ENCODE data around the gene ARIH1.

The ARIH1 gene

DNA sequence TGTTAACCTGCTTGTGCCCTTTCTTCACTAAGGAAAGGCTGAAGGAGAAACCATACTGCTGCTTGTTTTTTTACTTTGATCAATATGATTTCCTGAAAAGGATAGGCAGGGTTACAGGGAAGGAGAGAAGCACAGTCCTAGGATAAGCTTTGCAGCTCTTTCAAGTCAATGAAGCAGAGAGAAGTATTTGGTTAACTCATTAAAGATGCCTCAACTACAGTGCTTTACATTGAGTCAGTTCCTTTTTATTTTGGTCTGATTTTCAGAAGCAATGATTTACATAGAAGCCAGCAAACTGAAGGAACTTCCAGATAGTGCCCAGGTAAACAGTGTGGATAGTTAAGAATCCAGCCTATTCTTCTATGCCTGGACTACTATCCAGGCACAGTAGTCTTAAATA is 64.8 kb downstream of the ARIH1 start:
- Mint-ChIP-seq H3K9me3 (no peaks in the 10 kb centered on the region), H3K27ac (no peak overlapping the region), H3K4me1 (ENCODE audit: low read depth) (peaks cover 35% of the 10 kb centered on the region), H3K36me3 (ENCODE audit: low read depth) (peaks cover 39% of the 10 kb centered on the region), H3K27me3 (no peaks in the 10 kb centered on the region), H3K4me3 (no peak overlapping the region)
- no peak for DNase-seq

- Mint-ChIP-seq H3K4me1 (ENCODE audit: low read depth) (peaks cover 20% of the 10 kb centered on the region), H3K4me3 (no peak overlapping the region), H3K36me3 (ENCODE audit: low read depth) (peaks cover 49% of the 10 kb centered on the region), H3K9me3 (no peaks in the 10 kb centered on the region), H3K27ac (no peak overlapping the region), H3K27me3 (no peaks in the 10 kb centered on the region)
- no peak for DNase-seq
Measured at GRCh38 chr15:72540606-72541237, 66.6 kb downstream of the ARIH1 start.

DNA sequence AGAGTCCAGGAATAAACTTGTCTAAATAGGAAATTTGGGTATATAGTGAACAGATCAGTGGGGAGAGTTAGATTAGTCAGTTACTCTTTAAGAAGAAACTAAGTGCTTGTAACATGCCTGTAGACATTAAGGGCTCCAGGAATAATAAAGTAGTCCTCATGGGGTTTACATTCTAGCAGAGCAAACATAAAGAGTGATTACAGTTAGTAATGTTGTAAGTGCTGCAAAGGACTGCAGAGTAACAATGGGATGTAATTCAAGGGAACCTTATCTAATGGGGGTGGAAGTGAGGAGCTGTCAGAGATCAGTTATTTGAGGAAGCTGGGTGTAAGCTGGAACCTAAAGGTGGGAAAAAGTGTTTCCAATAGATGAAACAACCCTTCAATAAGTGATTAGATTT is 67.5 kb downstream of the ARIH1 start:
- Mint-ChIP-seq H3K27ac (no peak overlapping the region), H3K9me3 (no peaks in the 10 kb centered on the region), H3K4me3 (no peak overlapping the region), H3K27me3 (no peaks in the 10 kb centered on the region), H3K4me1 (ENCODE audit: low read depth) (peaks cover 15% of the 10 kb centered on the region), H3K36me3 (ENCODE audit: low read depth) (peaks cover 56% of the 10 kb centered on the region)
- no peak for DNase-seq

GRCh38 chr15:72545156-72545555 is 71.0 kb downstream of the ARIH1 start:
- peaks cover 60% of the 10 kb centered on the region for H3K36me3 Mint-ChIP-seq (ENCODE audit: low read depth)
- no peak overlapping the region for H3K27ac Mint-ChIP-seq
- peaks cover 23% of the 10 kb centered on the region for H3K4me1 Mint-ChIP-seq (ENCODE audit: low read depth)
- no peaks in the 10 kb centered on the region for H3K27me3 Mint-ChIP-seq
- no peaks in the 10 kb centered on the region for H3K9me3 Mint-ChIP-seq
- no peak overlapping the region for H3K4me3 Mint-ChIP-seq
- DNase-seq = no peak

DNA sequence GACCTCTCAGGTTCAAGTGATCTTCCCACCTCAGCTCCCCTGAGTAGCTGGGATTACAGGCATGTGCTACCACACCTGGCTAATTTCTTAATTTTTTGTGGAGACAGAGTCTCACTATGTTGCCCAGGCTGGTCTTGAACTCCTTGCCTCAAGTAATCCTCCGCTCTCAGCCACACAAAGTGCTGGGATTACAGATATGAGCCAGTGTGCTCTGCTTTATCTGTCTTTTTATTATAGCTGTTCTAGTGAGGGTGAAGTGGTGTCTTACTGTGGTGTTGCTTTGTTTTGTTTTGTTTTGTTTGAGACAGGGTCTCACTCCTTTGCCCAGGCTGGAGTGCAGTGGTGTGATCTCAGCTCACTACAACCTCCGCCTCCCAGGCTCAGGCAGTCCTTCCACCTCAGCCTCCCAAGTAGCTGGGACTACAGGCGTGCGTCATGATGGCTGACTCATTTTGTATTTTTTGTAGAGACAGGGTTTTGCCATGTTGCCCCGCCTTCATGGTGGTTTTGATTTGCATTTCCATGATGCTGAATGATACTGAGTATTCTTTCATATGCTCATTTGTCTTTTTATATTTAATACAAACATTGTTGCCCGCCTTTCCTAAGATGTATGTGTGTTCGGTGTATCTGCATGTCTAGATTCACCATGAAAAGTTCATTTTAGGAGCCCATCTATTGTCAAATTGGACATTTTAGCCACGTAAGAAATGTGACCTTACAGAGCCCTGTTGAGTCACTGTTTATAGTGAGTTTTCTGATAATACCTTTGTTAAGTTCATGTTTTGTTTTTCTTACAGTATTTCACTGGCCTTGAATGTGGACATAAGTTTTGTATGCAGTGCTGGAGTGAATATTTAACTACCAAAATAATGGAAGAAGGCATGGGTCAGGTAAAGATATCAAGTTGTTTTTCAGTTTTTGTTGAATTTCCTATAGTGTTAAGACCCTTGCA is 80.6 kb downstream of the ARIH1 start:
- Mint-ChIP-seq H3K27ac (peak overlapping the region; percentile 90), H3K4me3 (no peak overlapping the region)
- peak; percentile 44 for DNase-seq

DNA sequence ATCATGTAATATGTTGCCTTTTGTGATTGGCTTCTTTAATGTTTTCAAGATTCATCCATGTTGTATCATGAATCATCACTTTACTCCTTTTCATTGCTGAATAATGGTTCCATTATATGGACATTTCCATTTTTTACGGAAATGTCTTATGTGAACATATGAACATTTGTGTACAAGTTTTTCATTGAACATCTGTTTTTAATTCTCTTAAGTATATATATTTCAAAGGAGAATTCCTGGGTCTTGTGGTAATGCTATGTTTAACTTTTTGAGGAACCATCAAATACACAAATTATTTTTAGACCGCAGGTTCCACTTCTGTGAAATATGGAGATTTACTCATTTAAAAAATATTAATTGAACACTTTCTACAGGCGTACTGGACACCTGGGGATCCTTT is 85.7 kb downstream of the ARIH1 start:
- no peak overlapping the region for H3K4me3 Mint-ChIP-seq
- peaks cover 91% of the 10 kb centered on the region for H3K36me3 Mint-ChIP-seq (ENCODE audit: low read depth)
- no peaks in the 10 kb centered on the region for H3K27me3 Mint-ChIP-seq
- no peak overlapping the region for H3K27ac Mint-ChIP-seq
- peaks cover 23% of the 10 kb centered on the region for H3K4me1 Mint-ChIP-seq (ENCODE audit: low read depth)
- no peaks in the 10 kb centered on the region for H3K9me3 Mint-ChIP-seq
- no peak for DNase-seq

More for the DNA sequence above, 80.6 kb downstream of the ARIH1 start:
- Mint-ChIP-seq H3K9me3 (no peaks in the 10 kb centered on the region), H3K36me3 (ENCODE audit: low read depth) (peaks cover 68% of the 10 kb centered on the region), H3K4me1 (ENCODE audit: low read depth) (peaks cover 26% of the 10 kb centered on the region), H3K27me3 (no peaks in the 10 kb centered on the region)

DNA sequence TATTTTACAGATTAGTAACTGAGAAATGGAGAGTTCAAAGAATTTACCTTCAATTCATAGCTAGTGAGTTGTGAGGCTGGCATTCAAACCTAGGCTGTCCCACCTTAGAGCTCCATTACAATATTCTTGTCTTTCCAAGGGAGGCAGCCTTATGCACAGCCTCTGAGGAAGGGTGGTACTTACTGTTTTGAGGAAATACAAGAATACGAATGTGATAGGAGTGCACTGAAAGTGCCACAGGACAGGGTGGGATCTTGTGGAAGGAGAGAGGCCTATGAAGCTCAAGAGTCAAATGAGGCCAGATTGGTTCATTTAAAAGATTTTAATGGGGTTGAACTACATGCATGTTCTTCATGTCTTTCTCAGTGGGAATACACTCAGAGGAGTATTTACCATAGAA is 86.3 kb downstream of the ARIH1 start:
- no peaks in the 10 kb centered on the region for H3K9me3 Mint-ChIP-seq
- H3K36me3 Mint-ChIP-seq (ENCODE audit: low read depth) = peaks cover 87% of the 10 kb centered on the region
- no peak overlapping the region for H3K4me3 Mint-ChIP-seq
- H3K27me3 Mint-ChIP-seq = no peaks in the 10 kb centered on the region
- H3K27ac Mint-ChIP-seq = peak overlapping the region; percentile 30
- H3K4me1 Mint-ChIP-seq (ENCODE audit: low read depth) = peaks cover 16% of the 10 kb centered on the region
- DNase-seq = no peak

DNA sequence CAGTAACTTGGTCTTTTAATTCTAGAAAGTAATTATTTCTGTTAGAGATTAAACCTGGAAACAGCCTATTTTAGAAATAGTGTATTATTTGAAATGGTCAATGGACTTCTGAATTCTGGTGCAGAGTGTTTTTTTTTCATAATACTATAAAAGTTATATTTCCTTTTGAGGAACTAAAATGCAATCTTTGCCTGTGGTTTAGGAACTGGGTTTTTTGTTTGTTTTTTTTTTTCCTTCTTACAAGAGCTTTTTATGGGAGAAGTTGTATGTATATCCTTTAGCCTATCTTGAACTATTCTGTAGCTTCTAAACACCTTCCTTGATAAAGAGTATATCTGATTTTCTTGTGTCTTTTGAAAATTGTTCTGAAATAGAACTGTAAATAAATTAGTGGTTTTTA is 88.3 kb downstream of the ARIH1 start:
- Mint-ChIP-seq H3K36me3 (ENCODE audit: low read depth) (peaks cover 86% of the 10 kb centered on the region), H3K4me1 (ENCODE audit: low read depth) (peaks cover 12% of the 10 kb centered on the region), H3K27me3 (no peaks in the 10 kb centered on the region), H3K4me3 (no peak overlapping the region), H3K27ac (peak overlapping the region; percentile 59), H3K9me3 (no peaks in the 10 kb centered on the region)
- no peak for DNase-seq

- H3K4me1 Mint-ChIP-seq (ENCODE audit: low read depth) = peaks cover 12% of the 10 kb centered on the region
- no peaks in the 10 kb centered on the region for H3K9me3 Mint-ChIP-seq
- DNase-seq = no peak
- H3K36me3 Mint-ChIP-seq (ENCODE audit: low read depth) = peaks cover 85% of the 10 kb centered on the region
- H3K27me3 Mint-ChIP-seq = no peaks in the 10 kb centered on the region
- H3K4me3 Mint-ChIP-seq = no peak overlapping the region
- peak overlapping the region; percentile 59 for H3K27ac Mint-ChIP-seq
Measured at GRCh38 chr15:72562878-72563277, 88.7 kb downstream of the ARIH1 start.

- Mint-ChIP-seq H3K27me3 (no peaks in the 10 kb centered on the region), H3K27ac (peak overlapping the region; percentile 16), H3K9me3 (no peaks in the 10 kb centered on the region), H3K4me1 (ENCODE audit: low read depth) (peaks cover 12% of the 10 kb centered on the region), H3K36me3 (ENCODE audit: low read depth) (peaks cover 79% of the 10 kb centered on the region), H3K4me3 (no peak overlapping the region)
- DNase-seq = no peak
Measured at GRCh38 chr15:72564091-72564490, 90.0 kb downstream of the ARIH1 start.

GRCh38 chr15:72566973-72567372 is 92.8 kb downstream of the ARIH1 start:
- H3K27ac Mint-ChIP-seq = no peak overlapping the region
- no peaks in the 10 kb centered on the region for H3K9me3 Mint-ChIP-seq
- no peak for DNase-seq
- H3K27me3 Mint-ChIP-seq = no peaks in the 10 kb centered on the region
- no peak overlapping the region for H3K4me3 Mint-ChIP-seq
- peaks cover 9% of the 10 kb centered on the region for H3K4me1 Mint-ChIP-seq (ENCODE audit: low read depth)
- H3K36me3 Mint-ChIP-seq (ENCODE audit: low read depth) = peaks cover 82% of the 10 kb centered on the region

GRCh38 chr15:72570059-72570458 is 95.9 kb downstream of the ARIH1 start:
- Mint-ChIP-seq H3K27me3 (no peaks in the 10 kb centered on the region), H3K36me3 (ENCODE audit: low read depth) (peaks cover 75% of the 10 kb centered on the region), H3K4me3 (no peak overlapping the region), H3K27ac (peak overlapping the region; percentile 30), H3K9me3 (no peaks in the 10 kb centered on the region), H3K4me1 (ENCODE audit: low read depth) (no peaks in the 10 kb centered on the region)
- no peak for DNase-seq

GRCh38 chr15:72579814-72580213 is 105.7 kb downstream of the ARIH1 start:
- H3K4me3 Mint-ChIP-seq = no peak overlapping the region
- H3K9me3 Mint-ChIP-seq = peaks cover 10% of the 10 kb centered on the region
- H3K4me1 Mint-ChIP-seq (ENCODE audit: low read depth) = no peaks in the 10 kb centered on the region
- peaks cover 88% of the 10 kb centered on the region for H3K36me3 Mint-ChIP-seq (ENCODE audit: low read depth)
- DNase-seq = no peak
- H3K27me3 Mint-ChIP-seq = no peaks in the 10 kb centered on the region
- H3K27ac Mint-ChIP-seq = no peak overlapping the region

DNA sequence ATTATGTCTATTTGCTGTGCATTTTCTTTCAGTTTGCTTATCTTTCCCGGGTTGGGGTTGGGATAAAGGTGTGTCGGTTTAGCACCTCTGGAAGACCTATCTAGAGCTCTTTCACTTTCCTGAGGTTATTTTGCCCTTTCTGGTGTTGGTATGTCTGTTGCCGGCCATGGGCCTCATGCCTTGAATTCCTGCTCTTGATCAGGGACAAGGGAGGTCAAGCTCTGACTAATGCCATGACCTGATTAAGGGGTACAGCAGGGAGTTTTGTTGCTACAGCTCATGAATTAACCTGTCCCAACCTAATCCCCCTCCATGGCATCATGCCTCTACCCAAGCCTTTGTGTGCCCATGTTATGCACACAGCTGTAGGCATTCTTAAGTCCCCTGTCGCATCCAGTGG is 109.9 kb downstream of the ARIH1 start:
- Mint-ChIP-seq H3K4me1 (ENCODE audit: low read depth) (no peaks in the 10 kb centered on the region), H3K27me3 (no peaks in the 10 kb centered on the region), H3K36me3 (ENCODE audit: low read depth) (peaks cover 81% of the 10 kb centered on the region), H3K4me3 (no peak overlapping the region), H3K9me3 (peaks cover 1% of the 10 kb centered on the region), H3K27ac (no peak overlapping the region)
- DNase-seq = no peak

DNA sequence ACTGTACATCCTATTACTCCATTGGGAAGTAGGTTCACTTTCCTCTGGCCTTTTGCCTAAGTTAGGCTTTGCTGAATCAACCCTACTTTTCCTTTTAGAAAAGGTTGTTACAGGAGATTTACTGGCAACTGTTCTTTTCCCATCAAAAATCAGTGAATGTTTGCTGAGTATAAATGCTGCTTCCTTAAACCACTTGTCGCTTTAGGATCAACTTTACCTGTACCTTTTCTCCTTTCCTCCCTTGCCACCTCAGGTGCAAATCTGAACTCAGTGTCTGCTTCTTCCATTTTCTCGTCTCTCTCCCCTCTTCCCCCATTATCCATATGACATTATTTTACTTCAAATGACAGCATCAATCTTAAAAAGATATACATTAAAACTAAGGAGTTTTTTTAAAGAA is 110.9 kb downstream of the ARIH1 start:
- H3K27ac Mint-ChIP-seq = no peak overlapping the region
- DNase-seq = no peak
- H3K4me3 Mint-ChIP-seq = no peak overlapping the region
- H3K36me3 Mint-ChIP-seq (ENCODE audit: low read depth) = peaks cover 73% of the 10 kb centered on the region
- no peaks in the 10 kb centered on the region for H3K4me1 Mint-ChIP-seq (ENCODE audit: low read depth)
- no peaks in the 10 kb centered on the region for H3K27me3 Mint-ChIP-seq
- no peaks in the 10 kb centered on the region for H3K9me3 Mint-ChIP-seq
